Activated CD4-positive, CD25-positive, alpha-beta regulatory T cell (primary cell): ENCODE measurements around the gene ESPNL.

Experiments used
- DNase-seq, 4 experiments: peaks; one replicate each; lab custom pipeline; 2025; lab: John Stamatoyannopoulos, UW

The ESPNL gene

DNA sequence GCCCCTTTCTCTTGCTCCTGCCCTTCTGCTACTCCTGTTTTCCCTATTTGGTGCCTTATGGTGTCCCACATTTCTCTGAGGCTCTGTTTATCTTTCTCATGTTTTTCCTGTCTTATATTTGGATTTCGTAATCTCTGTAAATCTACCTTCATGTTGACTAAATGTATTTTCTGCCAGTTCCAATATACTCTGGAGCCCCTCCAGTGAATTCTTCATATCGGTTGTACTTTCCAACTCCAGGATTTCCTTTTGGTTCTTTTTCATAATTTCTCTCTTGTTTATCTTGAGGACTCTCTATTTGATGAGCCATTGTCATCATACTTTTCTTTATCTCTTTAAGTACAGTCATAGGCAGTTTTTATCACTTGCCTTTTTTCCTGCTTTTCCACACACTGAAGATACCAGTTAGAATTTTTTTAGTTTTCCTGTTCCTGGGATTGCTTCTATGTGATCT lies 20.2 kb upstream of the ESPNL start:
- DNase-seq, result no peak

DNA sequence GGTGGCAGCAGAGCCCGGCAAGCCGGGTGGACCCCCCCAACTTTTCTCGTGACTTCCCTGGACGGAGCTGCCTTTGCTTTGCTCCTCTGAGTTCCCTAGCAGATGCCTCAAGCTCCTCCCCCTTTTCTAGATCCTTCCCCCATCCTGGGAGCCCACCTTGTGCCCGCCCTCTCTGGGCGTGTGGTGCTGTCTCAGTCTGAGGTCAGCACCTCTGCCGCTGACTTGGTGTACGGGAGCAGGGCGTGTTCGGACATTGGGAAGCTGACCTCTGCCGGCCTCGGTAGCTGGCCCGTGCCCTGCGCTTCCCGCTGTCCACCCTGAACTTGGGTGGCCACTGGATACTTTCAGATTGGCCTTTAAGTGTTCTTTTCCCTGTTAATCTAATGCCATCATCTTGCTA lies 19.6 kb upstream of the ESPNL start:
- DNase-seq, result no peak

DNA sequence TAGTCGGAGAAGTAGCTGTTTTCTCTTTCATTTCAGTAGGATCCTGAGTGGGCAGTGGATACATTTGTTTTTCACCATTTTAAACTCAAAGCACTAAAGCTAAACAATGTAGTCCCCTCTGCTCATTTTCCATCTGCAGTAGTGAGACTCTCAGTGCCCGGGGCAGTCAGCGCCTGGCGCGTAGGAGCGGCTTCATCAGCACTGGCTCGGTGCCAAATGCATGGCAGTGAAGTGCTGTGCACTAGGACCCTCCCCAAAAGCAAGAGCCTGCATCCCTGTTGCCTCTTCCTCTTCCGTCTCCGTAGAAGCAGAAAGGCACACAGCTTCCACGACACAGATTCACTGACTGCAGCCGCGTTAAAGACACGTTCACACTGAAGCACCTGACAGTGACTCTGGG lies 19.0 kb upstream of the ESPNL start:
- DNase-seq, result no peak

DNA sequence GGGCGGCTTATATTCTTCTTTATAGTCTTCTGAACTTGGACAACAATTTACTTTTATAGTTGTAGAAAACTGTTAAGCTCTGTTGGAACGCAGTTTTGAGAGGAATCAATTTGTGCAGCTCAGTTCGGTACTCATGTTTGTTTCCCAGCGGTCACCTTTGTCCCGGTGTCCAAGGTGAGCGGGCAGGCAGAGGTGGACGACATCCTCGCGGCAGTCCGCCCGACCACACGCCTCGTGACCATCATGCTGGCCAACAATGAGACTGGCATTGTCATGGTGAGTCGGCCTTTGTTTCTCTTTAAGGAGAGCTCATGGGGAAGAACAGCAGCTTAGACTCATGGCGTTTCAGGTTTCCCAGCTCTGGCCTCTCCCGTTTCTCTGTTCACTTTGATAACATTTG lies 18.6 kb upstream of the ESPNL start:
- no peak for DNase-seq

DNA sequence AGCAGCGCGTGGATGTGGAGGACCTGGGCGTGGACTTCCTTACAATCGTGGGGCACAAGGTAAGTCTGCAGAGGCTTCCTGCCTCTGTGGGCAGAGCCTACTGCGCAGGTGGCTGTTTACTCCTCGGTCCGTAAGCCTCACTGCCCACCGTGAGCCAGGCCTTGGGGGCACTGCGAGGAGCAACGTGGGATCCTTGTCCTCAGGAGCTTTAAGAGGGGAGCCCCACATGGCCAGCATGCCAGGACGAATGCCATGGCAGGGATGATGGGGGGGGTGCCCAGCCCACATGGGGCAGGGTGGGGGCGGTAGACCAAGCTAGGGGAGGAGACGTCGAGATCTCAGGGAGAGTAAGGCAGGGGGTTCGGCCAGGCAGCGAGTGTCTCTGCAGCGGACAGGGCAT lies 18.0 kb upstream of the ESPNL start:
- DNase-seq, result no peak

DNA sequence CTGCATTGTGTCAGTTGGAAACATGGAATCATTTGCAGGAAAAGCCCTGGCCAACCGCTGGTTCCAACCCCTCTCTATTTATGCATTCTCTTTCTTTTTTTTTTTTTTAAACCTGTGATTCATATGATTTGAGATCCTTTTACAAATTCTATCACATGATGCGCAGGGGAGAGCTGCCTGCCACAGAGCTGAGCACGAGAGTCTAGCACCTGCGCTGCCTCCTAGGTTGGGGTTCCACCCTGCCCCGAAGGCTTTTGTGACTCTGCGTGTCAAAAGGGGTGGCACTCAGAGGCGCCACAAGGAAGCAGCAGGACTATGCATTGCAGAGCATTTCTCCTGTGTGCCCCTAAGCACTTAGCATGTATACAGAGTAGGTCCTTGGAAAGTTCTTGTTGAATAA lies 17.3 kb upstream of the ESPNL start:
- DNase-seq, result no peak

DNA sequence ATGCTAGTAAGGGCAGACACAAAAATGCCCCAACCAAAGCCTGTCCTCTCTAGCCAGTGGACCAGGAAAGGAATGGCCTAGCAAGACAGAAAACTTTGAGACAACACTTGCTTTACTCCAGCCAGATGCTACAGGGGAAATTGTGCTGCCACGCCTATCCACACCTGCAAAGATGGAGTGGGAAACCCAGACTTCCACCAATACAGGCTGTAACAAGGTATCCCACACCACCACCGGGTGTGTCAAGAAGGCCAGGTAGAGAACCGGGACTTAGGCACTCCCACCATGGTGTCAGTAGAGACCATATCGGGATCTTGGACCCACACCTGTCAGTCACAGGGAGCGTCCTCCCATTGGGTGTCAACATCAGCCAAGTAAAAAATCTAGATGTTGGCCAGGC lies 16.2 kb upstream of the ESPNL start:
- DNase-seq, result no peak

DNA sequence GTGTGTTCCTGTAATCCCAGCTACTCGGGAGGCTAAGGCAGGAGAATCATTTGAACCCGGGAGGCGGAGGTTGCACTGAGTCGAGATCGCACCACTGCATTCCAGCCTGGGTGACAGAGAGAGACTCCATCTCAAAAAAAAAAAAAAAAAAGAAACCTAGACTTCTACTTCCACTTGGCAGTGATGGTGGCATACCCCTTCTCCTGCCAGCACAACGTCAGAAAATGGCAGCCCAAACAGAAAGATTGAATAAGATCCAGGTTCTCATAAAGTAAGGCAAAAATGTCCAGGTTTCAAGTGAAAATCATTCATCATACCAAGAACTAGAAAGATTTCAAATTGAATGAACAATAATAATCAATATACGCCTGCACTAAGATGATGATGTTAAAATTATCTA lies 15.4 kb upstream of the ESPNL start:
- DNase-seq, result no peak

DNA sequence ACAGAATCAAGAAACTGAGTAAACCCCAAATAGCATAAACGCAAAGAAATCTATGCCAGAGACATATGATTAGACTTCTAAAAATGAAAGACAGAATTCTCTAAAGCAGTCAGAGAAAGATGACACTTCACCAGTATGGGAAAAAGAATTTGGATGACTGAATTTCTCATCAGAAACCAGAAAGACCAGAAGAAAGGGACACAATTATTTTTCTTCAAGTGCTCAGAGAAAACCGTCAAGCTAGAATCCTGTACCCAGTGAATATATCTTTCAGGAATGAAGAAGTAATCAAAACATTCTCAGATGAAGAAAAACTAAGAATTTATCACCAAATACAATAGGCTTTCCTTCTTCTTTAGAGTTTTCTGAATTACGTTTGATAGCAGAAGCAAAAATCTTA lies 14.2 kb upstream of the ESPNL start:
- no peak for DNase-seq

DNA sequence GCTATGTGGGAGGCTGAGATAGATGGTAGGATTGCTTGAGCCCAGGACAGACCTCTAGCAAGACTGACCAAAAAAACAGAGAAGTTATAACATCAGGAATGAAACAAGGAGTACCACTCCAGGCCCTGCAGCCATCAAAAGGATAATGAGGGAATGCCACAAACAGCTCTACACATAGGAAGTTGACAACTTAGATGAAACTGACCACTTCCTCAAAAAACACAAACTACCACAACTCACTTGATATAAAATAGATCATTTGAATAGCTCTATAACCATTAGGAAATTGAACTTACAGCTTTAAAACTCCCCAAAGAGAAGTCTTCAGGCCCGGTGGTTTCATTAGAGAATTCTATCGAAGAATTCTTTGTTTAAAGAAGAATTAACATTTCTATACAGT lies 12.9 kb upstream of the ESPNL start:
- DNase-seq, result no peak

DNA sequence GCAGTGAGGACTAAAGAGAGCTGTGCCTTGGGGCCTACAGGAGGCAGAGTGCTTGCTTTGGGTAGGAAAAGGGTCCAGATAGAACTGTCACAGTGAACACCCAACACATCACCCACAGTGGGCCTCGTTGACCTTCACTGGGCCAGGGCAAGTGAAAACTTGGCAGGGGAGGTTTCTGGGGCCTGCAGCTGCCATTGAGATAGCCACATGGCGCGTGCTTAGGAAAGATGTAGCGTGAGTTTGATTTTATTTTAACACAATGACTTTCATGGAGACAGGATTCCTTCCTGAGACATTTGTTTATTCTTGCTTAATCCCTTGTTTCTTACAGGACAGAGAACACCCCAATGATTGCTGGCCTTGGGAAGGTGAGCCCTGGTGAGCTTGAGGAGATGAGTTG lies 9.3 kb upstream of the ESPNL start:
- DNase-seq, result no peak

DNA sequence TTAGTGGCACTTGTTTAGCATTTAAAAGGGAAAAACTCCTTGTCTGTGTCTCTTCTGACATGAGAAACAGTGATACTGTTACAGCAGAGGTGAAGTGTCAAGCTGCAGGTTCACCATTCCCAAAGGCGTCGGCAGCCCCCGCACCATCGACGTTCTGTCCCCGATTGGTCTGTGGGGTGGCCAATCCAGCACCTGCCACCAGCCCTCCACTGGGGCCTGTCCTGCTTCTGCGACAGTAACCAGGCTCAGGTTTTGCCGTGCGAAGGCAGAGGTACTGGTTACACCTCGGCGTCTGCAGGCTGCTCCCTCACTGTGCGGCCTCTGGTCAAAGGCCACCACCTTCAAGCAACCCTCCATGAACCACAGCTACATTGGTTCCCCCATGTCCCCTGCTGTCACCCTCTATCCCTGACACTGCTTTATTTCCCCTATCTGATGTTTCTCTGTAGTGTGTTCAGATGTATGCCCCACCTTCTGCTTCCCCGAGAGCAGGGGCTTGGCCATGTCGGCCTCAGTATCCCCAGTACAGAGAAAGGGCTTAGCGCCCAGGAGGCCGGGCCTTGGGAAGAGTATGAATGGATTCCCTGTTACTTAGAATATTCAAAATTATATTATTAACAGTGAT lies 8.6 kb upstream of the ESPNL start:
- no peak for DNase-seq

DNA sequence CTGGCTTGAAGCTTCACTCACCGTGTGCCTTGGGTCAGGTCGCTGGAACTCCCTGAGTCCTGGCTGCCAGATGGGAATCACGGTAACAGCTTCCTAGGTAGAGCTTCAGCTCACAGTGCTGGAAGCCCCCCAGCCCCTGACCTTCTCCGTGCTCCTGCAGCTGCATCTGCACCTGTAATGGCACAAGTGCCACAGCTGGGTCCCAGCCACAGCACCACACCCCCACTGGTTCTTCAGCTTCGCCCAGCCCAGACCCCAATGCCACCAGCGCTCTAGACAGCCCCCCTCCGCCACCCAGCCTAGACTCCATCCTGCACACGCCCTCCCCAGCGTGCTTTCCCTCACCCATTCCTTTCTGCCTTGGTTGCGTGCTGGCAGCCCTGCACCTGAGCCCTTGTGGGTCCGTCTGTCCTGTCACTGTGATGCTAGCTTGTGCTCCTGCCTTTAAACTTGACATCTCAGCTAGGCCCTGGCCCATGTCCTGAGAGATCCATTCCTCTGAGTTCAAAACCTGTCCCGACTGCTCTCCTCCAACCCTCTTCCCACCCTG lies 7.6 kb upstream of the ESPNL start:
- no peak for DNase-seq

DNA sequence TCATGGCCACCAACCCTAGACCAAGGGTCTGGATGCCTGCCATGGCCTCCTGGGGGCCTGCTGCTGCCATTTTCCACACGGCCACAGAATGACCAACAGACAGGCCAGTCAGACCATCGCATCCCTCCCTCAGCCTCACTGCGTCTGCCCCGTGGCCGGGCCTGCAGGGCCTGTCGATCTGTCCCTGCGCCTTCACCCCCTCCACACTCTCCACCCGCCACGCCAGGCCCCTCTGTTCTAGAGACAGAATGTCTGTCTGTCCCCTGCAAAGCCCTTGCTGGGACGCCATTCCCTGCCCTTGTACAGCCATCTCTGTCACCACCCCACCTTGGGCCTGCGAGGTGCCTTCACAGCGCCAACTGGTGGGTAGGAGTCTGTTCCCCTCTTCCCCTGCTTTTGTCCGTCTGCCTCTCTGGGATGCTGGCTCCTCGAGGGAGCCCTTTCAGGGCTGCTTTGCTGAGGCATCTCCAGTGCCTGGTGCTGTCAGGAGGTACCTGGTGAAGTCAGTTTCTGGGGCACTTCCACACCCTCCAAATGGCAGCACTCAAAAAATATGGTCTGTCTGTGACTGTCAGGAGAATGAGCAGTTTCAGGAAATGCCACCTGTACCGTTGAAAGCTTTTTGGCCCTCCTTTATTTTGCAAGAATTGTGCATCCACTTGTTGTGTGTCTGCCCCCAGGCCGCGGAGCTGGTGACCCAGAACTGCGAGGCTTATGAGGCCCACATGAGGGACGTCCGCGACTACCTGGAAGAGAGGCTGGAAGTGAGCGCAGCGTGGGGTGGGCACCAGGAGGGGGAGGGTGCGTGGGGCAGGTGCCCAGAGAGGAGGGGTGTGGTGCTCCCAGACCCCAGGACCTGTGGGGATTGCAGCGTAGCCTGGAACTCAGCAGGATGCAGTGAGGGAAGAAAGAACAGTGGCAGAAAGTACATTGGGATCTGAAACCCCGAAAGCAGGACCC lies 6.7 kb upstream of the ESPNL start:
- no peak for DNase-seq

DNA sequence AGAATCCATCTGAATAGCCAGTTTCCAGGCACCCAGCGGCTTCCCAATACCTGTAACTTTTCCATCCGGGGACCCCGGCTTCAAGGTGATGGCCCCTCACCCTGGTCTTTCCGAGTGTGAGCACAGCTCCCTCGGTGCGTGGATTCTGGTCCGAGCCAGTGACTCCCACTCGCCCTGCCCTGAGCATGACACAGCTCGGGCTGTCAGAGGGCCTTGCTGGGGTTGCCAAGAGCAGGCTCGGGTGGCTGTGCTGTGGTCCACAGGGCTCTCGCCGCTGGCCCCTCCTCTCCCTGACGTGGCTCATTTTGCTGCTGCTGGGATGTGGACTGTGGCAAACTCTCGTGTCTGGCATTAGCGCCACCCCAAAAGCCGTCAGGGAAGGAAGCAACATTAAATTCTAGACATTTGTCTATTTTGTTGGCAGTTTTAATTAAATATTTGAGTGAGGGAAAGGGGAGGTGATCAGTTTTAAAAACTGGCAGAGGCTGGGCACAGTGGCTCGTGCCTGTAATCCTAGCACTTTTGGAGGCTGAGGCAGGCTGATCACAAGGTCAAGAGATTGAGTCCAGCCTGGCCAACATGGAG lies 5.6 kb upstream of the ESPNL start:
- DNase-seq, result no peak

DNA sequence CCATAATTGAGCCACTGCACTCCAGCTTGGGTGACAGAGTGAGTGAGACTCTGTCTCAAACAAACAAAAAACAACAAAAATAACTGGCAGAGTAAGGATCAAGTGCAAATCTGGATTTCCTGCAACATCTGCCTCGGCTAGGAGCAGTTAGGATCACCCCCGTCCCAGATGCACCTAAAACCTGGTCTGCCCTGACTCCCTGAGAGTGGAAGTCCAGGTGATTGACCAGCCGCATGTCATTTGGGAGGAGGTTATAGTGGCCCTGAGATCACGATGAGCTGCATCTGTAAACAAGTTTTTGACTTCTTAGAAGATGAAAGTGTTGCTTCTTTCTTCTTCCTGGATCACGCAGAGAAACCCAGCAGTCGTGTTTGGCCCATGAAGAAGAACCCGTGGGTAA lies 5.0 kb upstream of the ESPNL start:
- DNase-seq, result no peak

DNA sequence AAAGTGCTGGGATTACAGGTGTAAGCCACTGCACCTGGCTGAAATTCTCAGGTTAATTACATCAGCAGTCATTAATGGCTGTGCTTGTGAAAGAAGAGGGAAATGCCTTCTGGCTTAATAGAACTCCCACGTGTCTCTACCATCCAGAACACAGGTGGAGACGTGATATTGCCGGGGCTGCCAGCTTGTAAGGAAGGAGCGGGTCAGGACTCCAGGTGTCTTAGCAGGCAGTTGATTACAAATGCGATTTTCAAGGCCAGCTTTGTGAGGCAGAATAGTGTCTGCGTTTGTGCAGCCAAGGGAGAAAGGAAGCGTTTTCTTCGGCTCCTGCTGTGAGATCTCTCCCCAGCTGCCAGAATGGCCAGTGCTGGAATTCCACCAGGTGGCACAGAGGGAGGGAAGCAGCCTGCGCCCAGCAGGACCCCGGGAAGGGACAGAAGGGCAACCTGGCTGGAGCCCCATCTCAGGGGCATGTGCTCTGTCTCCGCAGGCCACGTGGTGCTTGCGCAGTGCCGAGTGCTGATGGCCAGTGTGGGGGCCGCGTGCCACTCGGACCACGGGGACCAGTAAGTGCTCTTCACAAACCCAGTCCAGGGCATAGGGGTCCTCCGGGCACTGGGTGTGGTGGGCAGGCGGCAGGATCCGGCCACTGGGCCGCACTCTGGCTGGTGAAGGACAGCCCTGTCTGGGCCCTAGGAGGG lies 3.7 kb upstream of the ESPNL start:
- no peak for DNase-seq

DNA sequence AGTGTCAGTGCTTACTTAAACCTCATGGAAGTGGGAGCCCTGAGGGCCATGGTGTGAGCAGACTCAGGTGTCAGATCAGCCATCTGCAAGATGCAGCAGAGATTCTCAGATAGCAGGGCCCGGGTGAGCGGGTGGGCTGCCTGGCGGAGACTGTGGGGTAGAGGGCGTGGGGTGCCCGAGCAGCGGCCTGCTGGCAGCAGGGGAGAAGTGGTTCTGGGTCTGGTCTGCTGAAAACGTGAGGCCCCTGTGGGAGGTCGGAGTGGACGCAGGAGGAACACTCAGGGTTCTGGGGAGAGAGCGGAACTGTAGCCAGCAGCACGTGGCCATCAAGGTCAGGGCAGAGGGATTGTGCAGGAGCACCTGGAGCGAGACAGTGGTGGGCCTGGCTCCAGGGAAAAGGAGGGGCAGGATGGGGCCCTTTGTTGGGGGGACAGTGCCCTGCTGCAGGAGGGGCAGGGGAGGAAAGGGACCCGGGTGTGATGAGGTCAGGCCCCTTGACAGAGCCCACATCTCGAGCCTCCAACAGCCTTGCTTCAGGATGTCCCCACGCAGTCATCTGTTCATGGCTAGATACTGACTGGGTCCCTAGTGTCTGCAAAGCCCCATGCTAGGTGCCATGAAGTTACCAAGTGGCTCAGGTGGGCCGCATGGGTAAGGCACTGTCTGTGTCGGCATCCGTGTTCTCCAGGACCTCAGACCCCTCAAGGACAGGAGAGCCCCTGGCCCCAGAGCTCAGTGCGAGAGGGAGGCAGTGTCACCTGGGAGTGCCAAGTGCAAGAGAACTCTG lies 2.7 kb upstream of the ESPNL start:
- DNase-seq, result no peak

DNA sequence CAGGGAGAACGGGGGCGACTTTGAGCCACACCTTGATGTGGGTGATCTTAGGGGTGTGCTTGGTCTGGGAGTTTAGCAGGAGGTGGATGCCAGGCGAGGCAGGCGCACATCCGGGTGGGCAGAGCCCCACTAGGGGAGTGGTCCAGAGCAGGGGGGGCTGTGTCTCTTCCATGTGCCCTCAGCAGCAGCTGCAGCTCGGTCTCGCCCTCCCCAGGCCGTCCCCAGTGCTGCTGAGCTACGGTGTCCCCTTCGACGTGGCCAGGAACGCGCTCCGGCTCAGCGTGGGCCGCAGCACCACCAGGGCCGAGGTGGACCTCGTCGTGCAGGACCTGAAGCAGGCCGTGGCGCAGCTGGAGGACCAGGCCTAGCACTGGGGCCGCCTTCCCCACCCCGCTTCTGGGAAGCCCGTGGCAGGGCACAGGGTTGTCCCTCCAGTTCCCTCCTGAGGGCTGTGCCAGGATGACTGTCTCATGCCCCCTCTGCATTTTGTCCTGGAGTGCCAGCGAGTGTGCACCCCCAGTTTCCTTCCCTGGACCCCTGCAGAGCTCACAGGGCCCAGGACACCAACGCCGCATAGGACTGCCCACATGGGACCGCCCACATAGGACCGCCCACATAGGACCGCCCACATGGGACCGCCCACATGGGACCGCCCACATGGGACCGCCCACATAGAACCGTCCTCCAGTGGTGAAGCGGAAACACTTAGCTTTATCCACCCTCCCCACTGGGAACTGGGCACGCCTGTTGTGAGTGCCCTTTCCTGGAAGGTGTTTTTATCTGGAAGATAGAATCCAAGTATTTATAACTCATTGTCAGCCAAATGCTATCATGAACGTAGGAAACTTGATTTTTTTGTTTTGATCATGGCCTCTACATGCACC lies 1.9 kb upstream of the ESPNL start:
- no peak for DNase-seq

DNA sequence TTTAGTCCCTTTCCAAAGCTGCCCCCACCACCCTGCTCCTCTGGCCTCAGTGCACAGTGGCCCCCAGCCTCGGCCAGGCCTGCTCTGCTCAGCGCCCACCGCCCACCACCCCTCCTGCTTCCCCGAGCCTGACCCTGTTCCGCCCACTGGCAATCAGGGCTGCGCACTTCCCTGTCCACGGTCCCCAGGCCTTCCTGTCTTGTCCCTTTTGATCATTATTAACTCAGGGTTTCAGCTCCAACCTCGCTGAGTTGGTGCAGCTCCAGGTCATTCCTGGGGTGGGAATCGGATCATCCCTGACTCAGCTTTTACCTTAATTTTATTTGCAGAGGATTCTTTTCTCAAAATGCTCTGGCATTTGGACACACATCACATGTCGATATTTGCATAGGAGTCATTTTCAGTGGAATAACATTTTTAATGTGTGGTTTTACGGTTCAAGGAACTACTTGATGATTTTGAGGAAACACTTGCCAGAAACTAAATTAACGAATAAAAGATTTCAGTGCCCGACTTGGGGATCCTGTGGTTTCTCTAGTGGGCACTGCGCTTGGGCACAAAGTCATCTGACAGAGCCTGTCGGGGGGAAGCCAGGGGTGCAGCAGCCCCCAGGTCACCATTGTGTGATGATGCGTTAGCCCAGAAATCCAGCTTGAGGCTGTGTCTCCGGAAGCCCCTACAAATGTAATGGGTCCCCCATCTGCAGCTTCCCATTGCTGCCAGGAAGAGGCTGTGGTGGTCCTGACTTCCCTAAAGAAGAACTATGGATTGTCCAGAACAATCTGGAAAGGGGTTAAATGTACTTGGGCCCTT lies 1.0 kb upstream of the ESPNL start:
- no peak for DNase-seq
